H1 (cell line): ENCODE measurements around the gene BTN1A1. TPM values are rescaled to one million over a fixed set of nuclear protein-coding genes. Genes with fewer than 3 reads are reported as not detected.

Experiments
- CTCF ChIA-PET: fragments of 300-600 bp; sonication (Branson Sonifier 250); formaldehyde crosslinking; loops from one replicate; lab custom pipeline; 2021; ENCODE audit not compliant: partially characterized antibody; lab: Charles Lee
- POLR2A ChIA-PET: fragments of 300-600 bp; sonication (Branson Sonifier 250); formaldehyde crosslinking; loops from one replicate; lab custom pipeline; 2021; ENCODE audit warnings: inconsistent platforms; ENCODE audit not compliant: partially characterized antibody; lab: Charles Lee
- DNase-seq, 2 experiments: peaks; one replicate each; pipeline versions ENCODE4 v3.0.0 to v3.0.0-alpha.2; 2010 to 2022; ENCODE audit warnings: low spot score in 2 of 2, low read depth in 1 of 2, mixed read lengths in 1 of 2
- FAIRE-seq: peaks from 2 replicates; lab custom pipeline; 2011; peaks lifted over from hg19 to GRCh38; lab: Jason Lieb, UNC
- H2AFZ ChIP-seq: 2 replicates; pipeline ENCODE4 v1.8.1; 2012; ENCODE audit warnings: low read length, inconsistent platforms
- H2AK5ac ChIP-seq: 2 replicates; pipeline ENCODE4 v1.6.1; 2013; ENCODE audit warnings: low read depth, low read length
- H2BK120ac ChIP-seq: replicated peaks from 2 replicates; pipeline ENCODE3; 2013; ENCODE audit warnings: low read depth, low read length, inconsistent platforms
- H2BK12ac ChIP-seq: 2 replicates; pipeline ENCODE4 v1.6.1; 2013; ENCODE audit warnings: low read depth, low read length
- H2BK15ac ChIP-seq: 2 replicates; pipeline ENCODE4 v1.6.1; 2013; ENCODE audit warnings: low read length
- H2BK20ac ChIP-seq: 2 replicates; pipeline ENCODE4 v1.6.1; 2013; ENCODE audit warnings: low read length
- H2BK5ac ChIP-seq: 2 replicates; pipeline ENCODE4 v1.6.1; 2013; ENCODE audit warnings: low read depth, low read length
- H3K14ac ChIP-seq: 2 replicates; pipeline ENCODE4 v1.6.1; 2013; ENCODE audit warnings: inconsistent platforms; ENCODE audit not compliant: insufficient read length
- H3K18ac ChIP-seq: 2 replicates; pipeline ENCODE4 v1.6.1; 2013; ENCODE audit warnings: low read length; ENCODE audit errors: extremely low read depth
- H3K23ac ChIP-seq: 2 replicates; pipeline ENCODE4 v1.6.1; 2013; ENCODE audit warnings: inconsistent platforms; ENCODE audit not compliant: insufficient read length
- H3K23me2 ChIP-seq: 2 replicates; pipeline ENCODE4 v1.6.1; 2013; ENCODE audit warnings: low read depth, low read length
- H3K27ac ChIP-seq: 2 replicates; pipeline ENCODE4 v1.6.1; 2011; ENCODE audit warnings: low read depth, low read length, inconsistent platforms
- H3K27me3 ChIP-seq, 4 experiments: replicated peaks in 1 of 4; 1 replicate in 1 of 4; 2 replicates in 3 of 4; pipeline versions ENCODE4 v1.6.1 to v1.8.1; 2011 to 2013; ENCODE audit warnings: low read length in 3 of 4, mild to moderate bottlenecking in 3 of 4, inconsistent platforms in 2 of 4, mixed read lengths in 2 of 4, moderate library complexity in 1 of 4; ENCODE audit not compliant: control insufficient read depth in 3 of 4, insufficient read depth in 3 of 4; ENCODE audit errors: extremely low read depth in 1 of 4
- H3K36me3 ChIP-seq, 4 experiments: 2 replicates each; pipeline versions ENCODE4 v1.6.1 to v1.8.1; 2011 to 2013; ENCODE audit warnings: mild to moderate bottlenecking in 4 of 4, low read length in 3 of 4, moderate library complexity in 2 of 4, control low read depth in 1 of 4, inconsistent platforms in 1 of 4; ENCODE audit not compliant: insufficient read depth in 4 of 4, control insufficient read depth in 2 of 4
- H3K4ac ChIP-seq: replicated peaks from 2 replicates; pipeline ENCODE3; 2013; ENCODE audit warnings: low read length, low read depth, mixed read lengths, inconsistent platforms; ENCODE audit not compliant: insufficient read length
- H3K4me1 ChIP-seq, 4 experiments: replicated peaks in 1 of 4; 1 replicate in 1 of 4; 2 replicates in 3 of 4; pipeline versions ENCODE4 v1.6.1 to v1.8.1; 2011 to 2013; ENCODE audit warnings: low read length in 3 of 4, inconsistent platforms in 2 of 4, mixed read lengths in 1 of 4; ENCODE audit not compliant: insufficient read depth in 4 of 4, control insufficient read depth in 3 of 4
- H3K4me2 ChIP-seq, 2 experiments: 2 replicates each; pipeline versions ENCODE4 v1.6.1 to v1.8.1; 2011 to 2013; ENCODE audit warnings: low read depth in 2 of 2, low read length in 2 of 2, control low read depth in 1 of 2, inconsistent platforms in 1 of 2, mild to moderate bottlenecking in 1 of 2; ENCODE audit not compliant: insufficient read depth in 1 of 2
- H3K4me3 ChIP-seq, 4 experiments: fragments of 200-600, 300-600 bp in 1 of 4; sonication (generic), shearing (Covaris generic), sonication (Bioruptor Twin) in 1 of 4; 2 replicates each; pipeline versions ENCODE4 v1.5.1 to v1.8.1; 2011 to 2016; ENCODE audit warnings: low read length in 4 of 4, low read depth in 3 of 4, control low read depth in 2 of 4, inconsistent platforms in 2 of 4, mild to moderate bottlenecking in 2 of 4, mixed read lengths in 1 of 4, moderate library complexity in 1 of 4; ENCODE audit not compliant: insufficient read depth in 2 of 4; ENCODE audit errors: extremely low read depth in 1 of 4
- H3K56ac ChIP-seq: replicated peaks from 2 replicates; pipeline ENCODE3; 2013; ENCODE audit warnings: low read depth, mild to moderate bottlenecking, mixed read lengths, low read length, inconsistent platforms; ENCODE audit not compliant: insufficient read length
- H3K79me1 ChIP-seq: 2 replicates; pipeline ENCODE4 v1.6.1; 2013; ENCODE audit warnings: low read depth, low read length, control low read depth
- H3K79me2 ChIP-seq, 2 experiments: 2 replicates each; pipeline versions ENCODE4 v1.6.1 to v1.8.1; 2012 to 2013; ENCODE audit warnings: low read length in 2 of 2, mild to moderate bottlenecking in 2 of 2, inconsistent platforms in 1 of 2; ENCODE audit not compliant: insufficient read depth in 2 of 2, control insufficient read depth in 1 of 2
- H3K9ac ChIP-seq, 4 experiments: replicated peaks in 1 of 4; 1 replicate in 1 of 4; 2 replicates in 3 of 4; pipeline versions ENCODE4 v1.6.1 to v1.8.1; 2011 to 2013; ENCODE audit warnings: low read depth in 3 of 4, low read length in 3 of 4, control low read depth in 2 of 4, mild to moderate bottlenecking in 2 of 4, moderate library complexity in 2 of 4, inconsistent platforms in 1 of 4; ENCODE audit errors: extremely low read depth in 1 of 4
- H3K9me3 ChIP-seq, 2 experiments: 2 replicates each; pipeline versions ENCODE4 v1.6.1 to v1.8.1; 2012 to 2013; ENCODE audit warnings: mild to moderate bottlenecking in 2 of 2, moderate library complexity in 2 of 2, control low read depth in 1 of 2, inconsistent platforms in 1 of 2, low read depth in 1 of 2, low read length in 1 of 2, mixed read lengths in 1 of 2; ENCODE audit not compliant: insufficient read depth in 2 of 2
- H4K20me1 ChIP-seq, 2 experiments: replicated peaks in 1 of 2; 2 replicates each; pipeline versions ENCODE3 to v1.8.1; 2011 to 2013; ENCODE audit warnings: inconsistent platforms in 2 of 2, low read length in 2 of 2, mild to moderate bottlenecking in 1 of 2; ENCODE audit not compliant: insufficient read depth in 2 of 2, control insufficient read depth in 1 of 2
- H4K5ac ChIP-seq: 2 replicates; pipeline ENCODE4 v1.6.1; 2013; ENCODE audit warnings: low read length, low read depth, mixed read lengths, inconsistent platforms; ENCODE audit not compliant: insufficient read length
- H4K8ac ChIP-seq: 2 replicates; pipeline ENCODE4 v1.8.0; 2013; ENCODE audit warnings: mild to moderate bottlenecking, moderate library complexity, low read length, inconsistent platforms; ENCODE audit not compliant: insufficient read depth; ENCODE audit errors: extremely low read depth
- H4K91ac ChIP-seq: replicated peaks from 2 replicates; pipeline ENCODE3; 2013; ENCODE audit warnings: low read length, mixed read lengths, inconsistent platforms; ENCODE audit not compliant: insufficient read length
- ASH2L ChIP-seq: fragments of 200-600, 300-600 bp; sonication (generic); IDR thresholded peaks from one replicate; pipeline ENCODE4 v1.7.1; 2017; ENCODE audit warnings: low read length
- BRCA1 ChIP-seq: IDR thresholded peaks from 2 replicates; pipeline ENCODE4 v1.6.1; 2012; ENCODE audit warnings: low read depth, low read length, improper control_type of control experiment
- FOSL1 ChIP-seq: IDR thresholded peaks from 2 replicates; pipeline ENCODE4 v1.6.1; 2011; ENCODE audit warnings: mild to moderate bottlenecking, low read depth, low read length, moderate library complexity; ENCODE audit not compliant: insufficient read depth
- JUN ChIP-seq: IDR thresholded peaks from 2 replicates; pipeline ENCODE4 v1.6.1; 2011; ENCODE audit warnings: low read depth, mild to moderate bottlenecking, improper control_type of control experiment, low read length
- MAFK ChIP-seq: IDR thresholded peaks from 2 replicates; pipeline ENCODE4 v1.6.1; 2012; ENCODE audit warnings: low read depth, mild to moderate bottlenecking, improper control_type of control experiment, low read length
- PHF8 ChIP-seq: fragments of 200-600 bp; sonication (generic); conservative IDR thresholded peaks from 2 replicates; pipeline ENCODE4 v1.7.1; 2012; ENCODE audit warnings: low read depth, mild to moderate bottlenecking, inconsistent platforms, low read length, moderate library complexity
- POU5F1 ChIP-seq: IDR thresholded peaks from 2 replicates; pipeline ENCODE4 v1.6.1; 2011; ENCODE audit warnings: low read depth, mild to moderate bottlenecking, low read length, moderate library complexity
- RFX5 ChIP-seq: IDR thresholded peaks from 2 replicates; pipeline ENCODE4 v1.6.1; 2011; ENCODE audit warnings: low read depth, low read length, improper control_type of control experiment, borderline replicate concordance
- RNF2 ChIP-seq: fragments of 200-900, 300-1000 bp; sonication (generic); IDR thresholded peaks from 2 replicates; pipeline ENCODE4 v1.7.1; 2016; ENCODE audit warnings: borderline replicate concordance, low read depth, mild to moderate bottlenecking, antibody characterized with exemption, low read length; ENCODE audit not compliant: poor library complexity, severe bottlenecking; ENCODE audit errors: missing control alignments
- SAP30 ChIP-seq: fragments of 300-600 bp; sonication (generic); IDR thresholded peaks from 2 replicates; pipeline ENCODE4 v1.7.1; 2012; ENCODE audit warnings: low read length, moderate library complexity, mild to moderate bottlenecking, inconsistent platforms; ENCODE audit not compliant: insufficient read depth, insufficient replicate concordance
- TAF1 ChIP-seq: IDR thresholded peaks from 2 replicates; pipeline ENCODE4 v1.6.1; 2011; ENCODE audit warnings: mild to moderate bottlenecking, low read depth, low read length
- TBP ChIP-seq: IDR thresholded peaks from 2 replicates; pipeline ENCODE4 v1.6.1; 2011; ENCODE audit warnings: low read depth, low read length, improper control_type of control experiment
- TCF12 ChIP-seq: IDR thresholded peaks from 2 replicates; pipeline ENCODE4 v1.6.1; 2011; ENCODE audit warnings: low read depth, mild to moderate bottlenecking, low read length
- WGBS, 2 experiments: shearing (Covaris generic) in 1 of 2; methylation state at CpG; one replicate each; pipeline versions ENCODE4 v1.1.6 to v1.1.7; 2013 to 2015; ENCODE audit warnings: low lambda C conversion rate in 2 of 2, mixed read lengths in 2 of 2, inconsistent platforms in 1 of 2, low coverage in 1 of 2, missing lambda C conversion rate in 1 of 2; ENCODE audit not compliant: insufficient replicate concordance in 2 of 2, insufficient coverage in 1 of 2, insufficient read length in 1 of 2; ENCODE audit errors: extremely low coverage in 1 of 2, missing lambda C conversion rate in 1 of 2; 5-methylcytosine and 5-hydroxymethylcytosine counted together
- polyA plus RNA-seq, 7 experiments: library from polyadenylated mRNA; depleted of rRNA in 3 of 7; stranded (reverse) in 5 of 7; unstranded in 2 of 7; fragments of >200 nt in 5 of 7; fragments of 200-250 nt in 2 of 7; gene quantifications; 1 replicate in 5 of 7; 2 replicates in 1 of 7; 4 replicates in 1 of 7; pipeline versions ENCODE4 v1.2.1 to v1.2.3, GENCODE V29; 2011 to 2013; ENCODE audit warnings: missing spikeins in 2 of 7, mixed read lengths in 2 of 7
- total RNA-seq: library from RNA; stranded (reverse); fragmentation: NEBNext Ultra II Directional; extraction: Animal tissue kit (Norgen Biotek cat#: 25700); gene quantifications from 2 replicates; pipeline ENCODE4 v1.2.1, GENCODE V29; 2021
- TF ChIP-seq, protein P1 (sequence below): IDR thresholded peaks from 2 replicates; pipeline ENCODE4 v1.6.1; 2012; ENCODE audit warnings: inconsistent platforms

Gene BTN1A1
- total and polyA plus RNA-seq, 2 of the 8 experiments (the other 6 are each of a cell fraction or from before 2014, with no cell fraction given), result 0.28 to 0.35 TPM

DNA sequence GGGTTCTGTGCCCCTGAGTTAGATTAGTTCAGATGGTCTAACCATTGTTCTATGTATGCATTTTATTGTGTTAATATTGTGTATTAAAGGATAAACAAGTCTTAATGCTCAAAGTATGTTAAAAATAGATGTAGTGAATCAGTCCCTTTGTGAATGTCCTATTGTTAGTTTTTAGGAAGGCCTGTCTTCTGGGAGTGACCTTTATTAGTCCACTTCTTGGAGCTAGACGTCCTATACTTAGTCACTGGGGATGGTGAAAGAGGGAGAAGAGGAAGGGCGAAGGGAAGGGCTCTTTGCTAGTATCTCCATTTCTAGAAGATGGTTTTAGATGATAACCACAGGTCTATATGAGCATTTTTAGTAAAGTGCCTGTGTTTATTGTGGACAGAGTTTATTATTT lies 25.7 kb downstream of the BTN1A1 start:
- no peak overlapping the region for H2BK120ac ChIP-seq
- ChIA-PET CTCF (interaction anchor here (1.0 kb wide), 1 partner anchor 10 kb away, joined by 3 read pairs; no protein-coding TSS in a partner anchor), POLR2A (interaction anchor here (0.6 to 2.2 kb wide), 2 partner anchors 12 to 319 kb away, joined by 3 to 7 read pairs; partner anchors contain the start of gene HMGN4)
- no peak overlapping the region for H4K5ac ChIP-seq
- peaks cover 0 to 16% (median 8%) of the 10 kb centered on the region in 4 experiments; a peak in 5 of 7 replicates for H3K4me1 ChIP-seq
- no peak overlapping the region for H3K4me2 ChIP-seq
- H3K79me2 ChIP-seq, result peaks cover 0 to 9% of the 10 kb centered on the region in 2 experiments; a peak in 2 of 4 replicates
- H2AFZ ChIP-seq, result no peak overlapping the region
- H3K23me2 ChIP-seq, result peaks cover 3% of the 10 kb centered on the region; the same call in 1 of the 2 replicates
- H3K27me3 ChIP-seq, result no peaks in the 10 kb centered on the region
- H4K91ac ChIP-seq, result no peak overlapping the region
- H3K9me3 ChIP-seq, result no peaks in the 10 kb centered on the region
- H3K23ac ChIP-seq, result no peak overlapping the region
- H3K4me3 ChIP-seq, result no peak overlapping the region
- H3K27ac ChIP-seq, result no peak overlapping the region
- WGBS, 2 experiments, result 89% methylated on average over 2 of the region's 2 CpGs; no CpG with 5 or more reads in 1 of the 2 experiments
- no peak overlapping the region for H3K14ac ChIP-seq
- H3K4ac ChIP-seq, result no peak overlapping the region
- H2BK12ac ChIP-seq, result no peak overlapping the region
- no peaks in the 10 kb centered on the region for H4K20me1 ChIP-seq
- no peak overlapping the region for H3K18ac ChIP-seq
- no peak overlapping the region for H2BK15ac ChIP-seq
- no peak overlapping the region for H3K9ac ChIP-seq
- no peak overlapping the region for H2AK5ac ChIP-seq
- FAIRE-seq, result no peak
- no peak overlapping the region for H4K8ac ChIP-seq
- H2BK5ac ChIP-seq, result no peak overlapping the region
- no peaks in the 10 kb centered on the region for H3K79me1 ChIP-seq
- no peak overlapping the region for H2BK20ac ChIP-seq
- DNase-seq, result no peak
- H3K36me3 ChIP-seq, result no peaks in the 10 kb centered on the region
- no peak overlapping the region for H3K56ac ChIP-seq
- TF ChIP-seq PHF8, result no peak
- no peak for TF ChIP-seq FOSL1
- no peak for TF ChIP-seq POU5F1
- TF ChIP-seq RNF2, result no peak
- no peak for TF ChIP-seq ASH2L
- TF ChIP-seq JUN, result no peak
- TF ChIP-seq BRCA1, result no peak
- TF ChIP-seq MAFK, result no peak
- no peak for TF ChIP-seq TAF1
- no peak for TF ChIP-seq TBP
- TF ChIP-seq, protein P1, sequence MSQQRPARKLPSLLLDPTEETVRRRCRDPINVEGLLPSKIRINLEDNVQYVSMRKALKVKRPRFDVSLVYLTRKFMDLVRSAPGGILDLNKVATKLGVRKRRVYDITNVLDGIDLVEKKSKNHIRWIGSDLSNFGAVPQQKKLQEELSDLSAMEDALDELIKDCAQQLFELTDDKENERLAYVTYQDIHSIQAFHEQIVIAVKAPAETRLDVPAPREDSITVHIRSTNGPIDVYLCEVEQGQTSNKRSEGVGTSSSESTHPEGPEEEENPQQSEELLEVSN, result no peak
- TF ChIP-seq RFX5, result no peak
- no peak for TF ChIP-seq TCF12
- TF ChIP-seq SAP30, result no peak
